Measurements from ENCODE around the gene TLE5.

DNA sequence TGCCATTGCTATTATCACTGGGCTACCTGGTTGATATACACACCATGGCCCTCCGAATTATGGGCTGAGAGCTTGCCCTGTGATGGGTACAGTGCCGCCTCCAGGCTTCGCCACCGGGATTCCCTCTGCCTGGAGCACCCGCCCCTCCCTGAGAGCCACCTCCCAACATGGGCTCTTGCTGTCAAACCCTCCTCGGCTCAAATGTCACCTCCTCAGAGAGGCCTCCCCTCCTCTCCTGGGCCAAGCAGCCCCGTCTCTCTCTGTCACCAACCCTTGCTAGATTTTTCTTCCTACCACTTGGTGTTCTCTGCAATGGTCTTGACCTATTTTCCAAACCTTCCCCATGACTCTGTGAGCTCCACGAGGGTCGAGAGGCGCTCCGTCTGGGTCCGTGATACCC, 21.0 kb downstream of the TLE5 start:
- TF ChIP-seq, protein P1, sequence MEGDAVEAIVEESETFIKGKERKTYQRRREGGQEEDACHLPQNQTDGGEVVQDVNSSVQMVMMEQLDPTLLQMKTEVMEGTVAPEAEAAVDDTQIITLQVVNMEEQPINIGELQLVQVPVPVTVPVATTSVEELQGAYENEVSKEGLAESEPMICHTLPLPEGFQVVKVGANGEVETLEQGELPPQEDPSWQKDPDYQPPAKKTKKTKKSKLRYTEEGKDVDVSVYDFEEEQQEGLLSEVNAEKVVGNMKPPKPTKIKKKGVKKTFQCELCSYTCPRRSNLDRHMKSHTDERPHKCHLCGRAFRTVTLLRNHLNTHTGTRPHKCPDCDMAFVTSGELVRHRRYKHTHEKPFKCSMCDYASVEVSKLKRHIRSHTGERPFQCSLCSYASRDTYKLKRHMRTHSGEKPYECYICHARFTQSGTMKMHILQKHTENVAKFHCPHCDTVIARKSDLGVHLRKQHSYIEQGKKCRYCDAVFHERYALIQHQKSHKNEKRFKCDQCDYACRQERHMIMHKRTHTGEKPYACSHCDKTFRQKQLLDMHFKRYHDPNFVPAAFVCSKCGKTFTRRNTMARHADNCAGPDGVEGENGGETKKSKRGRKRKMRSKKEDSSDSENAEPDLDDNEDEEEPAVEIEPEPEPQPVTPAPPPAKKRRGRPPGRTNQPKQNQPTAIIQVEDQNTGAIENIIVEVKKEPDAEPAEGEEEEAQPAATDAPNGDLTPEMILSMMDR (IDR thresholded peaks at IDR 0.05): no peak
- no peak for TF ChIP-seq ZFX (IDR thresholded peaks at IDR 0.05; ENCODE audit: borderline replicate concordance)
